Measurements from ENCODE around the gene VEGFA. TPM values are rescaled to one million over a fixed set of nuclear protein-coding genes. Genes with fewer than 3 reads are reported as not detected.

The VEGFA gene

Small RNA genes within 50 kb of the gene (small RNA-seq; reads per million reads assigned to genes)
- gene AL136131.3 (ENCODE audit: insufficient read depth): not detected
